ENCODE results near the gene GATA3. TPM values are rescaled to one million over a fixed set of nuclear protein-coding genes. Genes with fewer than 3 reads are reported as not detected.

GATA3 gene
- total and polyA plus RNA-seq, 9 donors, result 0.11 to 9.8 (median 0.33) TPM

GRCh38 chr10:8044908-8045725, 9.4 kb upstream of the GATA3 start:
- Histone ChIP-seq H3K9me3 (replicated peaks; ENCODE audit: control insufficient read depth, low read depth, low read length) (no peaks in the 10 kb centered on the region), H3K27ac (ENCODE audit: low read length) (no peak overlapping the region), H3K36me3 (ENCODE audit: control insufficient read depth, insufficient read depth, low read length) (no peaks in the 10 kb centered on the region), H3K27me3 (ENCODE audit: control insufficient read depth, insufficient read depth, low read length) (peaks cover 96% of the 10 kb centered on the region), H3K4me1 (ENCODE audit: control insufficient read depth, insufficient read depth, low read length) (peaks cover 26% of the 10 kb centered on the region), H3K4me3 (ENCODE audit: low read length) (no peak overlapping the region)
- 3% methylated on average over 18 of the region's 32 CpGs for WGBS (ENCODE audit: insufficient coverage)
- no peak for DNase-seq

- peaks cover 97% of the 10 kb centered on the region for H3K27me3 ChIP-seq (ENCODE audit: control insufficient read depth, insufficient read depth, low read length)
- DNase-seq, result no peak
- no peak overlapping the region for H3K4me3 ChIP-seq (ENCODE audit: low read length)
- H3K27ac ChIP-seq (ENCODE audit: low read length), result no peak overlapping the region
- H3K9me3 ChIP-seq (replicated peaks; ENCODE audit: control insufficient read depth, low read depth, low read length), result no peaks in the 10 kb centered on the region
- no peaks in the 10 kb centered on the region for H3K36me3 ChIP-seq (ENCODE audit: control insufficient read depth, insufficient read depth, low read length)
- 1% methylated on average over 7 of the region's 17 CpGs for WGBS (ENCODE audit: insufficient coverage)
- peaks cover 33% of the 10 kb centered on the region for H3K4me1 ChIP-seq (ENCODE audit: control insufficient read depth, insufficient read depth, low read length)
These were observed 8.6 kb upstream of the GATA3 start for GRCh38 chr10:8045726-8046494.

- WGBS (ENCODE audit: insufficient coverage), result under 1% methylated on average over 21 of the region's 30 CpGs
- H3K4me1 ChIP-seq (ENCODE audit: control insufficient read depth, insufficient read depth, low read length), result peaks cover 48% of the 10 kb centered on the region
These were observed 6.8 kb upstream of the GATA3 start for GRCh38 chr10:8047452-8048280.

GRCh38 chr10:8048281-8049008, 6.0 kb upstream of the GATA3 start:
- Histone ChIP-seq H3K9me3 (replicated peaks; ENCODE audit: control insufficient read depth, low read depth, low read length) (no peaks in the 10 kb centered on the region), H3K4me1 (ENCODE audit: control insufficient read depth, insufficient read depth, low read length) (peaks cover 49% of the 10 kb centered on the region), H3K4me3 (ENCODE audit: low read length) (no peak overlapping the region), H3K27me3 (ENCODE audit: control insufficient read depth, insufficient read depth, low read length) (peaks cover 100% of the 10 kb centered on the region), H3K36me3 (ENCODE audit: control insufficient read depth, insufficient read depth, low read length) (no peaks in the 10 kb centered on the region), H3K27ac (ENCODE audit: low read length) (no peak overlapping the region)
- WGBS (ENCODE audit: insufficient coverage), result 3% methylated on average over 13 of the region's 29 CpGs
- DNase-seq, result no peak

More at GRCh38 chr10:8047452-8048280, 6.8 kb upstream of the GATA3 start:
- no peaks in the 10 kb centered on the region for H3K9me3 ChIP-seq (replicated peaks; ENCODE audit: control insufficient read depth, low read depth, low read length)
- H3K27me3 ChIP-seq (ENCODE audit: control insufficient read depth, insufficient read depth, low read length), result peaks cover 100% of the 10 kb centered on the region
- DNase-seq, result no peak
- H3K27ac ChIP-seq (ENCODE audit: low read length), result no peak overlapping the region
- H3K36me3 ChIP-seq (ENCODE audit: control insufficient read depth, insufficient read depth, low read length), result no peaks in the 10 kb centered on the region
- H3K4me3 ChIP-seq (ENCODE audit: low read length), result no peak overlapping the region

GRCh38 chr10:8049045-8049864, 5.2 kb upstream of the GATA3 start:
- H3K4me1 ChIP-seq (ENCODE audit: control insufficient read depth, insufficient read depth, low read length), result peaks cover 54% of the 10 kb centered on the region
- DNase-seq, result no peak
- H3K36me3 ChIP-seq (ENCODE audit: control insufficient read depth, insufficient read depth, low read length), result no peaks in the 10 kb centered on the region
- H3K4me3 ChIP-seq (ENCODE audit: low read length), result no peak overlapping the region
- peaks cover 100% of the 10 kb centered on the region for H3K27me3 ChIP-seq (ENCODE audit: control insufficient read depth, insufficient read depth, low read length)
- H3K27ac ChIP-seq (ENCODE audit: low read length), result no peak overlapping the region
- H3K9me3 ChIP-seq (replicated peaks; ENCODE audit: control insufficient read depth, low read depth, low read length), result no peaks in the 10 kb centered on the region
- WGBS (ENCODE audit: insufficient coverage), result under 1% methylated on average over 34 of the region's 51 CpGs

GRCh38 chr10:8049865-8050555, 4.5 kb upstream of the GATA3 start:
- Histone ChIP-seq H3K27ac (ENCODE audit: low read length) (no peak overlapping the region), H3K4me1 (ENCODE audit: control insufficient read depth, insufficient read depth, low read length) (peaks cover 53% of the 10 kb centered on the region), H3K36me3 (ENCODE audit: control insufficient read depth, insufficient read depth, low read length) (no peaks in the 10 kb centered on the region), H3K27me3 (ENCODE audit: control insufficient read depth, insufficient read depth, low read length) (peaks cover 99% of the 10 kb centered on the region), H3K4me3 (ENCODE audit: low read length) (peak overlapping the region; percentile 25), H3K9me3 (replicated peaks; ENCODE audit: control insufficient read depth, low read depth, low read length) (no peaks in the 10 kb centered on the region)
- under 1% methylated on average over 68 of the region's 68 CpGs for whole genome bisulfite sequencing (ENCODE audit: insufficient coverage)
- no peak for DNase-seq

GRCh38 chr10:8050556-8051108, 3.9 kb upstream of the GATA3 start:
- under 1% methylated on average over 50 of the region's 60 CpGs for WGBS (ENCODE audit: insufficient coverage)
- peaks cover 99% of the 10 kb centered on the region for H3K27me3 ChIP-seq (ENCODE audit: control insufficient read depth, insufficient read depth, low read length)
- peak; percentile 47 for DNase-seq
- H3K4me1 ChIP-seq (ENCODE audit: control insufficient read depth, insufficient read depth, low read length), result peaks cover 51% of the 10 kb centered on the region
- no peaks in the 10 kb centered on the region for H3K36me3 ChIP-seq (ENCODE audit: control insufficient read depth, insufficient read depth, low read length)
- no peak overlapping the region for H3K27ac ChIP-seq (ENCODE audit: low read length)
- no peaks in the 10 kb centered on the region for H3K9me3 ChIP-seq (replicated peaks; ENCODE audit: control insufficient read depth, low read depth, low read length)
- H3K4me3 ChIP-seq (ENCODE audit: low read length), result peak overlapping the region; percentile 25

GRCh38 chr10:8051109-8051821, 3.2 kb upstream of the GATA3 start:
- peaks cover 55% of the 10 kb centered on the region for H3K4me1 ChIP-seq (ENCODE audit: control insufficient read depth, insufficient read depth, low read length)
- H3K36me3 ChIP-seq (ENCODE audit: control insufficient read depth, insufficient read depth, low read length), result no peaks in the 10 kb centered on the region
- no peak overlapping the region for H3K4me3 ChIP-seq (ENCODE audit: low read length)
- no peak overlapping the region for H3K27ac ChIP-seq (ENCODE audit: low read length)
- H3K27me3 ChIP-seq (ENCODE audit: control insufficient read depth, insufficient read depth, low read length), result peaks cover 99% of the 10 kb centered on the region
- no peak for DNase-seq
- no peaks in the 10 kb centered on the region for H3K9me3 ChIP-seq (replicated peaks; ENCODE audit: control insufficient read depth, low read depth, low read length)
- 3% methylated on average over 39 of the region's 52 CpGs for WGBS (ENCODE audit: insufficient coverage)

Data from muscle of leg (tissue), 11 donors.